ENCODE measurements around the gene TSC22D1.

DNA sequence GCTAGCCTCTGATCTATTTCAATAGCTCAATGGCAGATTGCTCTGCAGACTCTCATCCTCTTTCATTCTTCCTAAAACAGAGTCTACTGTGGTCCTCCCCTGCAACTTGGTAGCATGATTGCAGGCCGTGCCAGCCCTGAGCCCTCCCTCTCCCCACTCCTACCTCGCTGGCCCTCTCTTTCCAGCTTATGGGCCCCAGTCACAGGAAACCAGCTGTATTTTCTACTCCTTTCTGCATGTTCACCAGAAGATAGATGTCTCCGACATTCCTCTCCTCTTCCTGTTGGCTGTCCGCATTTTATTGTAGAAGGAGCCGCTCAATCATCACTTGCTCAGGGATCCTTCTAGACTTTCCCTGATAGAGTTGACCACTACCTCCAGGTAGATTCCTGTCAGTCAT lies 152.3 kb downstream of the TSC22D1 start:
- TF ChIP-seq, protein P1, sequence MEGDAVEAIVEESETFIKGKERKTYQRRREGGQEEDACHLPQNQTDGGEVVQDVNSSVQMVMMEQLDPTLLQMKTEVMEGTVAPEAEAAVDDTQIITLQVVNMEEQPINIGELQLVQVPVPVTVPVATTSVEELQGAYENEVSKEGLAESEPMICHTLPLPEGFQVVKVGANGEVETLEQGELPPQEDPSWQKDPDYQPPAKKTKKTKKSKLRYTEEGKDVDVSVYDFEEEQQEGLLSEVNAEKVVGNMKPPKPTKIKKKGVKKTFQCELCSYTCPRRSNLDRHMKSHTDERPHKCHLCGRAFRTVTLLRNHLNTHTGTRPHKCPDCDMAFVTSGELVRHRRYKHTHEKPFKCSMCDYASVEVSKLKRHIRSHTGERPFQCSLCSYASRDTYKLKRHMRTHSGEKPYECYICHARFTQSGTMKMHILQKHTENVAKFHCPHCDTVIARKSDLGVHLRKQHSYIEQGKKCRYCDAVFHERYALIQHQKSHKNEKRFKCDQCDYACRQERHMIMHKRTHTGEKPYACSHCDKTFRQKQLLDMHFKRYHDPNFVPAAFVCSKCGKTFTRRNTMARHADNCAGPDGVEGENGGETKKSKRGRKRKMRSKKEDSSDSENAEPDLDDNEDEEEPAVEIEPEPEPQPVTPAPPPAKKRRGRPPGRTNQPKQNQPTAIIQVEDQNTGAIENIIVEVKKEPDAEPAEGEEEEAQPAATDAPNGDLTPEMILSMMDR (IDR thresholded peaks at IDR 0.05; ENCODE audit: insufficient read depth, low read length, poor library complexity, severe bottlenecking) = no peak
- no peak for TF ChIP-seq EZH2phosphoT487 (conservative IDR thresholded peaks at IDR 0.05; ENCODE audit: low read length)

Data from SU-DHL-6 (cell line).